Gastrocnemius medialis (tissue), 4 donors: ENCODE results near the gene CRABP2. TPM values are rescaled to one million over a fixed set of nuclear protein-coding genes. Genes with fewer than 3 reads are reported as not detected.
A peak's percentile ranks its signal among the peaks of the same experiment; 100 is the strongest.

Experiments
- ATAC-seq, 2 donors: fragments of 150-250 bp; one replicate each; pipeline ENCODE4 v1.9.1; 2016
- DNase-seq, 2 donors: peaks; one replicate each; pipeline ENCODE4 v3.0.0-alpha.2; 2019
- H3K27ac ChIP-seq, 4 donors: fragments of 200-600 bp; sonication (generic); 1 replicate in 1 of 4; 2 replicates in 3 of 4; pipeline ENCODE4 v1.5.1; 2016 to 2018; ENCODE audit warnings: mild to moderate bottlenecking in 2 of 4, moderate library complexity in 1 of 4
- H3K27me3 ChIP-seq, 3 donors: fragments of 200-600 bp; sonication (generic) in 2 of 3; 1 replicate in 1 of 3; 2 replicates in 2 of 3; pipeline versions ENCODE4 v1.5.1 to v1.6.0; 2016 to 2019; ENCODE audit warnings: mild to moderate bottlenecking in 1 of 3, moderate library complexity in 1 of 3
- H3K36me3 ChIP-seq, 2 donors: fragments of 200-600 bp; sonication (generic) in 1 of 2; one replicate each; pipeline ENCODE4 v1.5.1; 2017 to 2018
- H3K4me1 ChIP-seq, 2 donors: fragments of 200-600 bp; sonication (generic) in 1 of 2; one replicate each; pipeline ENCODE4 v1.5.1; 2016 to 2017; ENCODE audit warnings: mild to moderate bottlenecking in 2 of 2
- H3K4me3 ChIP-seq, 4 donors: fragments of 200-600 bp; sonication (generic) in 3 of 4; 1 replicate in 1 of 4; 2 replicates in 3 of 4; pipeline ENCODE4 v1.5.1; 2016 to 2019; ENCODE audit warnings: mild to moderate bottlenecking in 2 of 4
- H3K9me3 ChIP-seq, 3 donors: fragments of 200-600 bp; sonication (generic) in 2 of 3; 1 replicate in 1 of 3; 2 replicates in 2 of 3; pipeline ENCODE4 v1.5.1; 2016 to 2019
- CTCF ChIP-seq, 5 experiments: fragments of 450-650 bp in 3 of 5; fragments of 200-600 bp in 2 of 5; sonication (generic) in 2 of 5; IDR thresholded peaks in 4 of 5; conservative IDR thresholded peaks in 1 of 5; 1 replicate in 4 of 5; 2 replicates in 1 of 5; pipeline ENCODE4 v1.5.1; 2016 to 2019; ENCODE audit warnings: antibody characterized with exemption in 5 of 5, mild to moderate bottlenecking in 3 of 5, moderate library complexity in 3 of 5
- POLR2A ChIP-seq, 2 donors: fragments of 450-650 bp; IDR thresholded peaks; one replicate each; pipeline ENCODE4 v1.6.1; 2017; ENCODE audit warnings: antibody characterized with exemption in 2 of 2, mild to moderate bottlenecking in 2 of 2, moderate library complexity in 2 of 2
- in situ Hi-C, 4 donors: fragments of 200-750 bp; cut with MboI; loops; one replicate each; pipeline versions ENCODE4 v1.15.0 to v1.8.0; 2017; ENCODE audit warnings: low sequenced_read_pairs in 4 of 4
- intact Hi-C: fragments of 100-400 bp; cut with DNase I; formaldehyde crosslinking; loops from one replicate; pipeline ENCODE4 v1.15.1; 2023; ENCODE audit warnings: low total_unique reads
- total RNA-seq, 4 donors: library from RNA; depleted of rRNA; stranded (reverse); fragments of >200 nt; gene quantifications; one replicate each; pipeline versions ENCODE4 v1.1.0 to v1.2.3, GENCODE V29; 2016

The CRABP2 gene
- total RNA-seq, 4 donors from 2014 or later, result 0.98 to 1.3 TPM; not detected in 2

DNA sequence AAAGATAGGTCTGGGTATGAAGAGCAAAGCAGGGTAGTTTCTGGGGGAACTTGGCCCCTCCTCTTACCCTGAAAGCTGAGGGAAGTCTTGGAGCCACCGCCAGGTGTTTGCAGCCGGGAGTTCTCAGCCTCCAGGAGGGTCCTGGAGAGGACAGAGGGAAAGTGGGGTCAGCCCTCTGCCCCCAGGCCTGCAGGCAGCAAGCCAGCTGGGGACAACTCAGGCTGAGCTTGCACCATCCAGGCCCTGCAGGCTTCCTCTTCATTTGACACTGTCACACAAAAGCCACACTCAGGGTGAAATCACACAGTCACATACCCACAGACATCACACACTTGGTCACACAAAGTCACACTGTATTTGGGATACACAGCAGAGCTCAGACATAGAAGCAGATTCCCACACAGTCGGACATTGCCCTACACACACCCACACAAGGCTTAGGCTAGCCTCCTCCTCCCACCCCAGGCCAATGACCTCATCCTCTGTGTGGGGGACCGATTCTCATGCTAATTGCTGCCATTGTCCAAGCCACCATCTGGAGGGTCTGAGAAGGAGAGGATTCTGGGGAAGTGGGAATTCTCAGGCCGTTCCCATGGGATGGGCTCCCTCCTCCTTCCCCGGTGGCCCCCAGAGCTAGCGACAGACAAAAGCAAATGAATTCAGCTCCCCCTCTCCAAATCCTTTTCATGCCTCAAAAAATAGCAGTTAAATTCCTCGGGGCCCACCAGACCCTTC is 31.8 kb downstream of the CRABP2 start:
- Histone ChIP-seq H3K27me3 (no peaks in the 10 kb centered on the region), H3K4me1 (peaks cover 52 to 71% of the 10 kb centered on the region in 2 donors), H3K4me3 (no peak overlapping the region), H3K9me3 (no peaks in the 10 kb centered on the region), H3K36me3 (no peaks in the 10 kb centered on the region), H3K27ac (peak overlapping the region; percentile 53 to 79 (median 77))
- no peak for DNase-seq
- intact Hi-C loops, result no loop called here
- in situ Hi-C loops, result no loop called here
- TF ChIP-seq CTCF (IDR thresholded peaks at IDR 0.05 in 4 of 5, conservative IDR thresholded peaks at IDR 0.05 in 1 of 5), result no peak
- no peak for TF ChIP-seq POLR2A (IDR thresholded peaks at IDR 0.05)
- ATAC-seq, result no peak

GRCh38 chr1:156671804-156672203 is 33.6 kb downstream of the CRABP2 start:
- DNase-seq (no peak), ATAC-seq (no peak)
- H3K36me3 ChIP-seq, result no peaks in the 10 kb centered on the region
- in situ Hi-C loops, result no loop called here
- H3K27ac ChIP-seq, result peak overlapping the region in 2 of 4 donors; percentile 96 to 97
- H3K27me3 ChIP-seq, result no peaks in the 10 kb centered on the region
- H3K9me3 ChIP-seq, result no peaks in the 10 kb centered on the region
- intact Hi-C loops, result no loop called here
- no peak for TF ChIP-seq POLR2A (IDR thresholded peaks at IDR 0.05)
- no peak for TF ChIP-seq CTCF (IDR thresholded peaks at IDR 0.05 in 4 of 5, conservative IDR thresholded peaks at IDR 0.05 in 1 of 5)
- H3K4me3 ChIP-seq, result no peak overlapping the region
- H3K4me1 ChIP-seq, result peaks cover 59 to 77% of the 10 kb centered on the region in 2 donors

- Histone ChIP-seq H3K4me1 (peaks cover 65 to 79% of the 10 kb centered on the region in 2 donors), H3K9me3 (no peaks in the 10 kb centered on the region), H3K36me3 (no peaks in the 10 kb centered on the region), H3K27ac (peak overlapping the region; percentile 91 to 97 (median 94)), H3K27me3 (no peaks in the 10 kb centered on the region), H3K4me3 (no peak overlapping the region)
- in situ Hi-C loops, result no loop called here
- DNase-seq, result no peak
- ATAC-seq, result no peak
- intact Hi-C loops, result no loop called here
- no peak for TF ChIP-seq POLR2A (IDR thresholded peaks at IDR 0.05)
- no peak for TF ChIP-seq CTCF (IDR thresholded peaks at IDR 0.05 in 4 of 5, conservative IDR thresholded peaks at IDR 0.05 in 1 of 5)
These were observed 34.6 kb downstream of the CRABP2 start for GRCh38 chr1:156670791-156671190.

- Histone ChIP-seq H3K9me3 (no peaks in the 10 kb centered on the region), H3K27ac (peak overlapping the region; percentile 91 to 97 (median 94)), H3K4me3 (no peak overlapping the region), H3K36me3 (no peaks in the 10 kb centered on the region), H3K27me3 (no peaks in the 10 kb centered on the region), H3K4me1 (peaks cover 67 to 80% of the 10 kb centered on the region in 2 donors)
- ATAC-seq (no peak), DNase-seq (no peak)
- TF ChIP-seq CTCF (IDR thresholded peaks at IDR 0.05 in 4 of 5, conservative IDR thresholded peaks at IDR 0.05 in 1 of 5), result no peak
- no peak for TF ChIP-seq POLR2A (IDR thresholded peaks at IDR 0.05)
- intact Hi-C loops, result no loop called here
- in situ Hi-C loops, result no loop called here
These were observed 35.0 kb downstream of the CRABP2 start for GRCh38 chr1:156670359-156670758.
